IPS-18c (cell line): ENCODE data around the gene PADI4.
"Not testable (repeated sequence)": the region's sequence is repeated elsewhere in the genome, so short reads cannot be mapped to it uniquely, and the experiment has no call there.

Experiments used
- H3K4me3 ChIP-seq: 2 replicates; pipeline ENCODE4 v1.7.0; 2013; ENCODE audit warnings: low read depth, mild to moderate bottlenecking, low read length, moderate library complexity; ENCODE audit not compliant: insufficient read depth
- H3K9me3 ChIP-seq: one replicate; pipeline ENCODE4 v1.6.1; 2013; ENCODE audit warnings: mild to moderate bottlenecking, low read length, moderate library complexity; ENCODE audit not compliant: control insufficient read depth, insufficient read depth

The PADI4 gene

GRCh38 chr1:17333081-17333480, 25.1 kb downstream of the PADI4 start:
- Histone ChIP-seq H3K4me3 (no peak overlapping the region), H3K9me3 (peaks cover 2% of the 10 kb centered on the region)

GRCh38 chr1:17335821-17336710, 28.1 kb downstream of the PADI4 start:
- peaks cover 2% of the 10 kb centered on the region for H3K9me3 ChIP-seq

DNA sequence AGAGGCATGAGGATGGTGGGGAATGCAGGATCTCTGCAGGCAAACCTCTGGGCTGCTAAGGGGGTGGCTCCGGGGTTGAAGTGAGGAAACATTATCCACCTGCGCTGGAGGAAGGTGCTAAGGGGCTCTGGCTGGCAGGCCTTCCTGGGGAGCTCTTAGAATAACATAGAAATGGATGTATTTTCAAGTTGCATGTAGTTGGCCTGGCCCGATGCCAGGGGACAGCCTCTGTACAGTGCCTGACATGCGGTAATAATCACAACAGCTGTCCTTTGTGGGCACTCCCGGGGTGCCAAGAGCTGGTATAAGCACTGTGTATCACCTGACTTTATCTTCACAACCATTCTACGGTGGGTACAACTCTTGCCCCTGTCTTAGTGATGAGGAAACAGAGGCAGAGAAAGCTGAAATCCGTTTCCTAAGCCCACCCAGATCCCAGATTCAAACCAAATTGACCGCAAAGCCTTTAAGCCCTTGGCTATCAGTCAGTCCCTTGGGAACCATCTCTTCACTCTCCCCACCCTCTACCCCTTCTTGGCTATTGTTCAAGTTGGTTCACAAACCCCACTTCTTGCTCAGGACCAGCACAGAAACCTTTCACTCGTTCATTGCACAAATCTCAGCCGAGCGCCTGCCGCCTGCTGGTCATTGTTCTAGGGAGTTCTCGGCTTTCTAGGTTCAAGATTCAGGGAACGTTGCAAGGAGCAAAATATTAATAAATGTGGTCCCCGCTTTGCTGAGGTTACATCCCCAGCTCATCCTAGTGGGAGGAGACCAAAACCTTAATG, 30.9 kb downstream of the PADI4 start:
- H3K9me3 ChIP-seq = peaks cover 2% of the 10 kb centered on the region
- H3K4me3 ChIP-seq = no peak overlapping the region

More at GRCh38 chr1:17335821-17336710, 28.1 kb downstream of the PADI4 start:
- no peak overlapping the region for H3K4me3 ChIP-seq

- peaks cover 2% of the 10 kb centered on the region for H3K9me3 ChIP-seq
Measured at GRCh38 chr1:17339521-17339920, 31.5 kb downstream of the PADI4 start.

DNA sequence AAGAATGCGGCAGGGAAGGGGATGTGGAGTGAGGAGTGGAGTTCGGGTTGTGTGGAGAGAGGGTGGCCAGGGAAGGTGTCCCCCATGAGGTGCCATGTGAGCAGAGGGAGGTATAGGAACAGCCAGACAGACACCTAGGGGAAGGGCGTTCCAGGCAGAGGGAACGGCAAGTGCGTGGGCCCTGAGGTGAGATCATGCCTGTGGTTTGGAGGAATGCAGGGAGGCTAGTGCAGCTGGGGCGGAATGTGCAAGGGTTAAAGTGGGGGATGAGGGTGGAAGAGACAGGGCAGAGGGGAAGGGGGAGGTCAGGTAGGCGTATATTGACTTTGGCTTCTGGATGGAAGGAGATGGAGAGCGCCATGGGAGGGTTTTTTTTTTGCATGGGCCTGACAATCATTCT, 32.4 kb downstream of the PADI4 start:
- Histone ChIP-seq H3K9me3 (no peaks in the 10 kb centered on the region), H3K4me3 (no peak overlapping the region)

More at GRCh38 chr1:17339521-17339920, 31.5 kb downstream of the PADI4 start:
- no peak overlapping the region for H3K4me3 ChIP-seq

DNA sequence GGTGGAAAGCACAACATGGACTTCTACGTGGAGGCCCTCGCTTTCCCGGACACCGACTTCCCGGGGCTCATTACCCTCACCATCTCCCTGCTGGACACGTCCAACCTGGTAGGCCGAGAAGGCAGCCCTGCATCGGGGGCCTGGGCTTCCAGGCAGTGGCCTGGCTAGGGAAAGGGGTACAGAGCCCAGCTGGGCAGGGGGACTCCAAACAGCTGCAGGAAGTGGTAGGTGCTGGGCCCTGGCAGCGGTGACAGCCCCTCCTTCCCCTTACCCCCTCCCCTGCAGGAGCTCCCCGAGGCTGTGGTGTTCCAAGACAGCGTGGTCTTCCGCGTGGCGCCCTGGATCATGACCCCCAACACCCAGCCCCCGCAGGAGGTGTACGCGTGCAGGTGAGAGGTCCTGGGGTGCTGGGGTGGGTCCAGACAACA, 34.0 kb downstream of the PADI4 start:
- Histone ChIP-seq H3K4me3 (no peak overlapping the region), H3K9me3 (no peaks in the 10 kb centered on the region)

- H3K9me3 ChIP-seq = not testable (repeated sequence)
Measured at GRCh38 chr1:17345506-17345905, 37.5 kb downstream of the PADI4 start.

GRCh38 chr1:17346046-17346789, 38.2 kb downstream of the PADI4 start:
- Histone ChIP-seq H3K9me3 (no peaks in the 10 kb centered on the region), H3K4me3 (no peak overlapping the region)

More at GRCh38 chr1:17345506-17345905, 37.5 kb downstream of the PADI4 start:
- H3K4me3 ChIP-seq = not testable (repeated sequence)

DNA sequence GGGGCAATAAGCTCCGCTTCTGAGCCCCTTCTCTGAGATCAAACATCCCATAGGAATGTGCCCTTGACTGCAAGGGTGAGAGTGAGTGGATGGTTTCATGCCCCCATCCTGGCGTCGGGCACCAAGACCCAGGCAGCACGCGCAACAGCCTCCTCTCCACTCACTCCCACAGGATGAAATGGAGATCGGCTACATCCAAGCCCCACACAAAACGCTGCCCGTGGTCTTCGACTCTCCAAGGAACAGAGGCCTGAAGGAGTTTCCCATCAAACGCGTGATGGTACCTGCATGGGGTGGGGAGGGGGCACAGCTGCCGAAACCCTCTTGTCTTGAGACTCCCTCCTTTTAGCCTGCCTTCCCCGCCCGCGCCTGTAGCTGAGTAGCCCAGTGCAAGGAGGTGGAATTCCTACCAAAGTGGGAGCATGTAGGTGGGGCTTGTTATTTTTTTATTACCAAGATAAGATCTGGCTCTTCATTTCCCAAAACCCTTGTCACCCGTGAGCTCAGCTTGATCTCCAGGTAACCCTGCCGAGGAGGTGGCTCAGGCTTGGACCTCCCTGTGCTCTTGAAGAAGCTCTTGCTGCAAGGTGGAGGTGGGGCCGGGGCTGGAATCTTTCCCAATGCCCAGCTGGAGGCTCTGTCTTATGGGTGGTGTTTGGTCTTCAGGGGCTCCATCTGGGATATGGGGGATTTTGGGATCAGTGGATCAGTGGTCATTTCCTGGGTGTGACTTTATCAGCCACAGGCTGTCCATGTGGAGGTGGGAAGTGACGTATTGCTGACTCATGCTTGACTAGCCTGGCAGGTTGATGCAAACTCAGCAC, 40.0 kb downstream of the PADI4 start:
- Histone ChIP-seq H3K4me3 (no peak overlapping the region), H3K9me3 (no peaks in the 10 kb centered on the region)

GRCh38 chr1:17348593-17349234, 40.7 kb downstream of the PADI4 start:
- Histone ChIP-seq H3K4me3 (no peak overlapping the region), H3K9me3 (no peaks in the 10 kb centered on the region)

- Histone ChIP-seq H3K4me3 (no peak overlapping the region), H3K9me3 (no peaks in the 10 kb centered on the region)
Measured at GRCh38 chr1:17350083-17350482, 42.1 kb downstream of the PADI4 start.

GRCh38 chr1:17350928-17351446, 43.0 kb downstream of the PADI4 start:
- no peaks in the 10 kb centered on the region for H3K9me3 ChIP-seq
- H3K4me3 ChIP-seq = no peak overlapping the region

- Histone ChIP-seq H3K9me3 (no peaks in the 10 kb centered on the region), H3K4me3 (no peak overlapping the region)
Measured at GRCh38 chr1:17351598-17352324, 43.8 kb downstream of the PADI4 start.

DNA sequence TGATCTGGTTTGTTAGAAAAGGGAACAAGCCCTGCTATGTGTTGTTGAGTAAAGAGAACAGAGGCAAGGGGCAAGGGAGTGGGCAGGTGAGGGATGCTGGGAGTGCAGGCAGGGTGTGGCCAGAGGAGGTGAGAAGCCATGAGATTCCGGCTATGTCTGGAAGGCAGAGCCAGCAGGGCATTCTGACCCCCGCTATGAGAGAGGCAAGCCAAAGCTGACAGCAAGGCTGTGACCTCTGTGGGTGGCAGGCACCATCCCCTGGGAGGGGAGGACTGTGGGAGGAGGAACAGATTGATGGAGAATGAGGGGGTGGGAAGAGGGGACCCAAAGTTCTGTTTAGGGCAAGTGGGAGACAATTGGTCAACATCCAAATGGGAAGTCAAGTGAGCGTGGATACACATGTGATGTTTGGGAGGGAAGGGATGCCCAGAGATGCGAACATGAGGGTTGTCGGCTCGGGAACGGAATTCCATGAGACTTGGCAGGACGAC, 44.5 kb downstream of the PADI4 start:
- no peak overlapping the region for H3K4me3 ChIP-seq
- no peaks in the 10 kb centered on the region for H3K9me3 ChIP-seq

GRCh38 chr1:17355898-17356297, 47.9 kb downstream of the PADI4 start:
- Histone ChIP-seq H3K9me3 (no peaks in the 10 kb centered on the region), H3K4me3 (no peak overlapping the region)
